ENCODE results near the gene ETNK1.

The ETNK1 gene

DNA sequence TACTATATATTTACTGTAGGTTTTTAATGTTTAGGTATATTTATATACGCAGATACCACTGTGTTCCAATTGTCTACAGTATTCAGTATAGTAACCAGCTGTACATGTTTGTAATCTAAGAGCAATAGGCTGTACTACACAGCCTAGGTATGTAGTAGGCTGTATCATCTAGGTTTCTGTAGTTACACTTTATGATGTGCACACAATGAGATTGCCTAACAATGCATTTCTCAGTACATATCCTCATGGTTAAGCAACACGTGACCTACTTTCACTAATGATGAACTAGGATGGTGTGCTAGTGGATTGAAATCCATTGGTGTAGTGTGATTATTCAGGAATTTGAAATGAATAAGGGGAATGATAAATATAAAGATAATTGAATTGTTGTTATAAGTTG, 77.7 kb downstream of the ETNK1 start:
- Histone ChIP-seq H3K9me3 (ENCODE audit: severe bottlenecking) (no peaks in the 10 kb centered on the region), H3K27me3 (ENCODE audit: insufficient read depth, low read depth, severe bottlenecking) (no peaks in the 10 kb centered on the region), H3K27ac (no peak overlapping the region), H3K4me3 (ENCODE audit: low read depth, low read length) (no peak overlapping the region), H3K36me3 (no peaks in the 10 kb centered on the region)
- TF ChIP-seq, protein P1, sequence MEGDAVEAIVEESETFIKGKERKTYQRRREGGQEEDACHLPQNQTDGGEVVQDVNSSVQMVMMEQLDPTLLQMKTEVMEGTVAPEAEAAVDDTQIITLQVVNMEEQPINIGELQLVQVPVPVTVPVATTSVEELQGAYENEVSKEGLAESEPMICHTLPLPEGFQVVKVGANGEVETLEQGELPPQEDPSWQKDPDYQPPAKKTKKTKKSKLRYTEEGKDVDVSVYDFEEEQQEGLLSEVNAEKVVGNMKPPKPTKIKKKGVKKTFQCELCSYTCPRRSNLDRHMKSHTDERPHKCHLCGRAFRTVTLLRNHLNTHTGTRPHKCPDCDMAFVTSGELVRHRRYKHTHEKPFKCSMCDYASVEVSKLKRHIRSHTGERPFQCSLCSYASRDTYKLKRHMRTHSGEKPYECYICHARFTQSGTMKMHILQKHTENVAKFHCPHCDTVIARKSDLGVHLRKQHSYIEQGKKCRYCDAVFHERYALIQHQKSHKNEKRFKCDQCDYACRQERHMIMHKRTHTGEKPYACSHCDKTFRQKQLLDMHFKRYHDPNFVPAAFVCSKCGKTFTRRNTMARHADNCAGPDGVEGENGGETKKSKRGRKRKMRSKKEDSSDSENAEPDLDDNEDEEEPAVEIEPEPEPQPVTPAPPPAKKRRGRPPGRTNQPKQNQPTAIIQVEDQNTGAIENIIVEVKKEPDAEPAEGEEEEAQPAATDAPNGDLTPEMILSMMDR (IDR thresholded peaks at IDR 0.05; ENCODE audit: low read depth, low read length), result no peak
- DNase-seq, result no peak

DNA sequence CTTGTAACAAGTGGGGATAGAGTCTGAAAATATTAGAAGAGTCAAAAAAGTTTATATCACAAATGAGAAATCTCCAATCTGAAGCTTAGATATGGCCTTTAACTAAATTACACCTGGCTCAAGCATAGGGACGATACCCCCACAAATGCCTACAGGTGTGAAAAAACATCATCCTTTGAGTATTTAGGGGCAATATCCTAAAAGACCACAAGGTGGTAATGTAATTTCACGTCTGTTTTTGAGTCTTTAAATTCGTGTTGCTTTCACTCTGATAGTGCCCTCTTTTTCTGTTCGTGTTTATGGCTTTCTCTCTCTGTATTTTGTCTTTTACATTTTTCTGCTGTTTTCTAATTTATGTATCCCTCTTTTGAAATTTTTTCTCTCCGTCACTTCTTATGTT, 84.3 kb downstream of the ETNK1 start:
- Histone ChIP-seq H3K27ac (no peak overlapping the region), H3K36me3 (no peaks in the 10 kb centered on the region), H3K27me3 (ENCODE audit: insufficient read depth, low read depth, severe bottlenecking) (no peaks in the 10 kb centered on the region), H3K9me3 (ENCODE audit: severe bottlenecking) (no peaks in the 10 kb centered on the region), H3K4me3 (ENCODE audit: low read depth, low read length) (no peak overlapping the region)
- TF ChIP-seq, protein P1 (IDR thresholded peaks at IDR 0.05; ENCODE audit: low read depth, low read length), result peak; percentile 36; the same call in 1 of the 2 replicates
- no peak for DNase-seq

- TF ChIP-seq, protein P1 (IDR thresholded peaks at IDR 0.05; ENCODE audit: low read depth, low read length), result no peak
- H3K27ac ChIP-seq, result no peak overlapping the region
- no peak overlapping the region for H3K4me3 ChIP-seq (ENCODE audit: low read depth, low read length)
- no peak for DNase-seq
- no peaks in the 10 kb centered on the region for H3K36me3 ChIP-seq
- H3K9me3 ChIP-seq (ENCODE audit: severe bottlenecking), result no peaks in the 10 kb centered on the region
- H3K27me3 ChIP-seq (ENCODE audit: insufficient read depth, low read depth, severe bottlenecking), result no peaks in the 10 kb centered on the region
Measured at GRCh38 chr12:22712083-22712482, 87.1 kb downstream of the ETNK1 start.

- no peaks in the 10 kb centered on the region for H3K36me3 ChIP-seq
- no peaks in the 10 kb centered on the region for H3K27me3 ChIP-seq (ENCODE audit: insufficient read depth, low read depth, severe bottlenecking)
- TF ChIP-seq, protein P1 (IDR thresholded peaks at IDR 0.05; ENCODE audit: low read depth, low read length), result no peak
- no peak for DNase-seq
- H3K4me3 ChIP-seq (ENCODE audit: low read depth, low read length), result no peak overlapping the region
- H3K27ac ChIP-seq, result no peak overlapping the region
- H3K9me3 ChIP-seq (ENCODE audit: severe bottlenecking), result no peaks in the 10 kb centered on the region
Measured at GRCh38 chr12:22715254-22715653, 90.3 kb downstream of the ETNK1 start.

GRCh38 chr12:22719745-22720144, 94.8 kb downstream of the ETNK1 start:
- Histone ChIP-seq H3K27me3 (ENCODE audit: insufficient read depth, low read depth, severe bottlenecking) (peaks cover 21% of the 10 kb centered on the region), H3K9me3 (ENCODE audit: severe bottlenecking) (no peaks in the 10 kb centered on the region), H3K36me3 (no peaks in the 10 kb centered on the region), H3K27ac (no peak overlapping the region), H3K4me3 (ENCODE audit: low read depth, low read length) (no peak overlapping the region)
- no peak for DNase-seq
- TF ChIP-seq, protein P1 (IDR thresholded peaks at IDR 0.05; ENCODE audit: low read depth, low read length), result no peak

GRCh38 chr12:22722081-22722480, 97.1 kb downstream of the ETNK1 start:
- Histone ChIP-seq H3K27me3 (ENCODE audit: insufficient read depth, low read depth, severe bottlenecking) (peaks cover 37% of the 10 kb centered on the region), H3K9me3 (ENCODE audit: severe bottlenecking) (no peaks in the 10 kb centered on the region), H3K36me3 (no peaks in the 10 kb centered on the region), H3K27ac (no peak overlapping the region), H3K4me3 (ENCODE audit: low read depth, low read length) (no peak overlapping the region)
- no peak for DNase-seq
- TF ChIP-seq, protein P1 (IDR thresholded peaks at IDR 0.05; ENCODE audit: low read depth, low read length), result no peak
